Skin epidermis (tissue), 12 donors: ENCODE data around the gene URI1.
"Not testable (repeated sequence)": the region's sequence is repeated elsewhere in the genome, so short reads cannot be mapped to it uniquely, and the experiment has no call there.

ENCODE experiments used
- H3K27ac ChIP-seq, 21 experiments: fragments of 200-600 bp; sonication (generic) in 11 of 21; one replicate each; pipeline ENCODE4 v1.5.0; 2020; ENCODE audit warnings: mild to moderate bottlenecking in 3 of 21, inconsistent platforms in 2 of 21, moderate library complexity in 2 of 21
- H3K4me3 ChIP-seq, 7 experiments: fragments of 200-600 bp; sonication (generic) in 2 of 7; one replicate each; pipeline ENCODE4 v1.5.0; 2020; ENCODE audit warnings: inconsistent platforms in 2 of 7, mild to moderate bottlenecking in 2 of 7, moderate library complexity in 1 of 7

URI1 gene

DNA sequence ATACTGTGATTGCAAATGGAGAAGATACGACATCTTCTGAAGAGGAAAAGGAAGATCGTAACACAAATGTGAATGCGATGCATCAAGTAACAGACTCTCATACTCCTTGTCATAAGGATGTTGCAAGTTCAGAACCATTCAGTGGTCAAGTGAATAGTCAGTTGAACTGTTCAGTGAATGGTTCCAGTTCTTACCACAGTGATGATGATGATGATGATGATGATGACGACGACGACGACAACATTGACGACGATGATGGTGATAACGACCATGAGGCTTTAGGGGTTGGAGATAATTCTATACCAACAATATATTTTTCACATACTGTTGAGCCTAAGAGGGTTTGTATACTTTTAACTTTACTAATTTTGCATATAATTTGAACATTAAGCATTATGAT, 67.0 kb downstream of the URI1 start:
- Histone ChIP-seq H3K4me3 (no peak overlapping the region), H3K27ac (no peak overlapping the region)

DNA sequence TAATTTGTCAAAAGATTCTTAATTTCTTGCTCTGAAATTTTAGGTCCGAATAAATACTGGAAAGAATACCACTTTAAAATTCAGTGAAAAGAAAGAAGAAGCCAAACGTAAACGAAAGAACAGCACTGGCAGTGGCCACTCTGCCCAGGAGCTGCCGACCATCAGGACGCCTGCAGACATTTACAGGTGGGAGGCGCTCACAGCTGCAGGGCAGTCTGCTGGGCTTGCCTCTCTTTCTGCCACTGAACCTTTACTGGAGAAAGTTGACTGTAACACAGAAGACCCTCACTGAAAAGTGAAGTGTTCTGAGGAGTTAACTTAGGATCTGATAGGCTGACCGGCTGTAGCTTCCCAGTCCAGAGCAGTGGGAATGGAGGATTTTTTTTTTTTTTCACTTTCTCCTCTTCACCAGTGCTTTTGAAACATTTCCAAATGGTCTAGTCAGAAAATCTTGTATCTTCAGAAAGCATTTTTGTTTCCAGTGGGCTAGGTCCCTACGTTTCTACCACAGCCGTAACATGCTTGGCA, 69.1 kb downstream of the URI1 start:
- Histone ChIP-seq H3K4me3 (no peak overlapping the region), H3K27ac (no peak overlapping the region)

GRCh38 chr19:30014770-30015169, 72.7 kb downstream of the URI1 start:
- Histone ChIP-seq H3K27ac (no peak overlapping the region), H3K4me3 (no peak overlapping the region)

DNA sequence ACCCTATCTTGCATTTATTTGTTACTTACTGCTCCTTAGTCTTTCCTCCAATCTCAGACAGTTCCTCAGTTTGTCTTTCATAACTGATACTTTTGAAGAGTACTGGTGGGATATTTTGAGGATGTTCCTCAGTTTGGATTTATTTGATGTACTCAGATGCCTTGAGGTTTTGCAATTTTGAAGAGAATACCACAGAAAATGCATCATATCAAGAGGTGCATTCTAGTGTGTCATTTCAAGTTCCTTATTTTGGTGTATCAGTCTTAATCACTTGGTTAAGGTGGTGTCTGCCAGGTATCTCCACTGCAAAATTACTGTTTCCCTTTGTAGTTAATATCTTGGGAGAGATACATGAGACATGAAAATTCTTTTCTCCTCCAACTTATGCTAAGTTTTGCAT, 75.1 kb downstream of the URI1 start:
- no peak overlapping the region for H3K27ac ChIP-seq
- H3K4me3 ChIP-seq: no peak overlapping the region

DNA sequence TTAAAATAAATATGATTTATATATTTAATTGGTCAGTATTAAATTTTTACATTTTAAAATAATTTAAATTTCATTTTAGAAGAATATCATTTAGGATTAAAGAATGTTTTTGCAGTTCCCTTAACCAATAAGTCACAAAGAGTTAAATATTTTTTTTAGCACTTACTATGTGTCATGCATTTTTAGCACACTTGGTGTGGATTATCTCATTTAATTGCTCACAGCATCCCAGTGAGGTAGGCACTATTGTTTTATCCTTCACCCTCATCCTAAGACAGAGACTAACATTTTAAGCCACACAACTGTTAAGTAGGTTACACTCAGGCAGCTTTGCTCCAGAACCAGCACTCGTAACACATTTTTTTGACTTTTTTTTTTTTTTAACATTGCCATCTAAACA, 78.2 kb downstream of the URI1 start:
- no peak overlapping the region for H3K4me3 ChIP-seq

DNA sequence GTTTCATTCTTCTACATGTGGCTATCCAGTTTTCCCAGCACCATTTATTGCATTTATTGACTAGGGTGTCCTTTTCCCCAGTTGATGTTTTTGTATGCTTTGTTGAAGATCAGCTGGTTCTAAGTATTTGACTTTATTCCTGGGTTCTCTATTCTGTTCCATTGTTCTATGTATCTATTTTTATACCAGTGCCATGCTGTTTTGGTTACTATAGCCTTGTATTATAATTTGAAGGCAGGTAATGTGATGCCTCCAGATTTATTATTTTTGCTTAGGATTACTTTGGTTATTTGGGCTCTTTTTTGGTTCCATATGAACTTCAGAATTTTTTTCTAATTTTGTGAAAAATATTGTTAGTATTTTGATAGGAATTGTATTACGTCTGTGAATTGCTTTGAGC, 80.6 kb downstream of the URI1 start:
- no peak overlapping the region for H3K4me3 ChIP-seq
- no peak overlapping the region for H3K27ac ChIP-seq

More for the DNA sequence above, 78.2 kb downstream of the URI1 start:
- H3K27ac ChIP-seq: no peak overlapping the region

DNA sequence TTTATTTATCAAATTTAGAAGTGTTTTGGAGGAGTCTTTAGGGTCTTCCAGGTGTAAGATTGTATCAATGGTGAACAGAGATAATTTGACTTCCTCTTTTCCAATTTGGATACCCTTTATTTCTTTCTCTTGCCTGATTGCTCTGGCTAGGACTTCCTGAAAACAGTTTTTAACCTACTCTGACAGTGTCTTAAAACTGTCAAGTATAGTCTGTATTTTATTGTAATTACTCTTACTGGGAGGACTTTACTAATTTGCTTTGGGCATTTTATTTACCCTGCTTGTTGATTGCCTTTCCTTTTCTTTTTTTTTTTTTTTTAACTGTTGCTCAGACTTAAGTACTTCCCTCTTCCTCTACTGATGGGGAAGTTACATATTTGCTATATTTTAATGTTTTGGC, 81.3 kb downstream of the URI1 start:
- no peak overlapping the region for H3K27ac ChIP-seq

GRCh38 chr19:30024091-30024490, 82.1 kb downstream of the URI1 start:
- Histone ChIP-seq H3K27ac (no peak overlapping the region), H3K4me3 (no peak overlapping the region)

More for the DNA sequence above, 81.3 kb downstream of the URI1 start:
- H3K4me3 ChIP-seq: no peak overlapping the region

DNA sequence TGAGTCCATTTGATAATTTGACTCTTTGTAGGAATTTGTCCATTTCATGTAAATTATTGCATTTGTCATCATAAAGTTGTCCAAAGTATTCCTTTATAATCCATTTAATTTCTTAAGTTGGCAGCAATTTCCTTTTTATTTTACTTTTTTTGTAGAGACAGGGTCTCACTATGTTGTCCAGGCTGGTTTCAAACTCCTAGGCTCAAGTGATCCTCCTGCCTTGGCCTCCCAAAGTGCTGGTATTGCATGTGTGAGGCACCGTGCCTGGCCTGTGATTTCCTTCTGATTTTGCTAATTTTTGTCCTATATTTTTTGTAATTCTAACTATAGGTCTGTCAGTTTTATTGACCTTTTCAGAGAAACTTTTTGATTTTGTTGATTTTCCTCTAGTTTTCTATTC, 84.9 kb downstream of the URI1 start:
- H3K27ac ChIP-seq: no peak overlapping the region
- H3K4me3 ChIP-seq: no peak overlapping the region

GRCh38 chr19:30028118-30028991, 86.3 kb downstream of the URI1 start:
- H3K4me3 ChIP-seq: no peak overlapping the region
- H3K27ac ChIP-seq: no peak overlapping the region

- H3K27ac ChIP-seq: no peak overlapping the region
- H3K4me3 ChIP-seq: no peak overlapping the region
Measured at GRCh38 chr19:30028992-30029343, 86.9 kb downstream of the URI1 start.

GRCh38 chr19:30029721-30030510, 87.9 kb downstream of the URI1 start:
- H3K27ac ChIP-seq: no peak overlapping the region

GRCh38 chr19:30034321-30034720, 92.3 kb downstream of the URI1 start:
- H3K27ac ChIP-seq: no peak overlapping the region

More at GRCh38 chr19:30029721-30030510, 87.9 kb downstream of the URI1 start:
- no peak overlapping the region for H3K4me3 ChIP-seq

DNA sequence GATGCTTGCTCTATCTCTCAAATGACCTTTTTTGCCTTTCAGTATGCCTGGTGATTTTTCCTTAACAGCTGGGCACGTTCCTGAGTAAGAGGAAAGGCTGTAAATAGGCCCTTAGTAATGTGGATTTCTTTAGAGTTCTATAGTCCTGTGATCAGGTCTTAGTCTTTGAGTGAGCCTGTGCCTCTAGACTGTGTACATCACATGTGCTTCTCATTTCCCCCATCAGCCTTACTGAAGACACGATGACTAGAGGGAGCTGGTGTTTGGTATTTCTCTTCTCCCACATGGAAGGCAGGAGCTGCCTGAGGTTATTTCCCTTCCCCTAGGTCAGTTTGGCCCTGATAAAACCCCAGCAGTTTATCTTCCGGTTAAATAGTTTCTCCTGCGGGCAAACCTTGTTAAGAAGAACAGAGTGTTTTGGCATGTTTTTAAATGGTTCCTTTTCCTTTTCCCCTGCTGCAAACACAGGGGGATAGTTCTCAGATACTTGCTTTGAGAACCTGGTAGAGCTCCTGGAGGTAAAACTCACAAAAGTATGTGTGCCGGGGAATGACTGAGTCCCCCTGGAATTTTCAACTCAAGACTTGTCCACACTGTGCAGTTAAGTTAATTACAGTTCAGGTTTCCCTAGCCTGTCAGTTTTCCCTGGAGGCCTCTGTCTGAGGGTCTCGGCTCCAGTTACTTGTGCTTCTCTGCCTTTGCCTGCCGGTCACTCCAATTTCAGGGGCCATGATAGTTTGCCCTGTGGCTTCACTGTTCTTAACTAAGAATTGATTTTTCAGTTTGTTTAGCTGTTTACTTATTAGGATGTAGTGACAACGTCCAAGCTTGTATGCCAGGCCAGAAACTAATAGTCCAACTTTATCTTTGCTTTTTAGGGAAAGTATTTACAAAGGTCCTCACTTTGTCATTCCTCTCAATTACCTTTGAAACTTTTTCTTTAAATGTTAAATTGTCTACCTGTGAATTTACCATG, 94.4 kb downstream of the URI1 start:
- Histone ChIP-seq H3K4me3 (no peak overlapping the region), H3K27ac (no peak overlapping the region)

More at GRCh38 chr19:30034321-30034720, 92.3 kb downstream of the URI1 start:
- H3K4me3 ChIP-seq: no peak overlapping the region

- H3K27ac ChIP-seq: no peak overlapping the region
- no peak overlapping the region for H3K4me3 ChIP-seq
Measured at GRCh38 chr19:30037835-30038234, 95.8 kb downstream of the URI1 start.

- not testable (repeated sequence) for H3K27ac ChIP-seq, H3K4me3 ChIP-seq
Measured at GRCh38 chr19:30041931-30042330, 99.9 kb downstream of the URI1 start.

DNA sequence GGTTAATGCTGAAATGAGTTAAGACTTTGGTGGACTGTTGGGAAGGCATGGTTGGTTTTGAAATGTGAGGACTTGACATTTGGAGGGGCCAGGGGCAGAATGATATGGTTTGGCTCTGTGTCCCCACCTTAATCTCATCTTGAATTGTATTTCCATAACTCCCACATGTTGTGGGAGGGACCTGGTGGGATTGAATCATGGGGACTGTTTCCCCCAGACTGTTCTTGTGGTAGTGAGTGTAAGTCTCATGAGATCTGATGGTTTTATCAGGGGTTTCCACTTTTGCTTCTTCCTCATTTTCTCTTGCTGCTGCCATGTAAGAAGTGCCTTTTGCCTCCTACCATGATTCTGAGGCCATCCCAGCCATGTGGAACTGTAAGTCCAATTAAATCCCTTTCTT, 101.0 kb downstream of the URI1 start:
- not testable (repeated sequence) for H3K4me3 ChIP-seq, H3K27ac ChIP-seq

GRCh38 chr19:30044273-30045248, 102.5 kb downstream of the URI1 start:
- Histone ChIP-seq H3K4me3 (no peak overlapping the region), H3K27ac (no peak overlapping the region)

DNA sequence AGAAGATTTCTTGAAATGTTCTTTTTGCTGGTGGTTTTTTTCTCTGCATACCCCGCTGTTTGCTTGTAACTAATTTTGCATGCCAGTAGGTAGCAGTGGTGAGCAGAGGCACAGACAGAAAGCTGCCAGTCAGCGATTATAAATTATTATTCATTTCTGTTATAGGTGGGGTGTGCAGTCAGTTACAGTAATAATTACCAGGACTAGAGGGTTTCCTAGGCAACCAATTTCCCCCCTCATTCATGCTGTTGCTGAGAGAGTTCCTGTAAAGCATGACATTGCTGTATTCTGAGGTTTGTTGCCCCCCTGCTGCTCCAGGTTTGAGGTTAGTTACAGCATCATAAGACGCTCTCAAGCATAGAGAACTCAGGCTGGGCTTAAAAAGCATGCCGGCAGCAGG, 104.5 kb downstream of the URI1 start:
- no peak overlapping the region for H3K4me3 ChIP-seq
- no peak overlapping the region for H3K27ac ChIP-seq
